SK-N-SH (cell line): Measurements from ENCODE around the gene GALNT4. TPM values are rescaled to one million over a fixed set of nuclear protein-coding genes. Genes with fewer than 3 reads are reported as not detected.

Source experiments
- CTCF ChIA-PET: fragments of 300-600, 350-600 bp; formaldehyde crosslinking; extraction: SDS; loops from one replicate; lab custom pipeline; 2021; lab: Yijun Ruan, JAX
- POLR2A ChIA-PET: fragments of 350-600 bp; sonication (Branson Sonifier 250); formaldehyde crosslinking; extraction: SDS; loops from one replicate; lab custom pipeline; 2020; ENCODE audit warnings: antibody characterized with exemption, inconsistent platforms; lab: Yijun Ruan, JAX
- DNase-seq: peaks from one replicate; pipeline ENCODE4 v3.0.0; 2012
- H2AFZ ChIP-seq: fragments of 200-600 bp; sonication (generic); 2 replicates; pipeline ENCODE4 v1.8.1; 2016; ENCODE audit warnings: antibody characterized with exemption, mild to moderate bottlenecking, low read depth
- H3F3A ChIP-seq: fragments of 200-600 bp; sonication (generic); replicated peaks from 2 replicates; pipeline ENCODE3; 2016; ENCODE audit warnings: antibody characterized with exemption, mild to moderate bottlenecking; ENCODE audit not compliant: insufficient read depth
- H3K27ac ChIP-seq, 2 experiments: fragments of 200-500 bp in 1 of 2; fragments of 200-600 bp in 1 of 2; sonication (Bioruptor generic) in 1 of 2; sonication (generic), shearing (Covaris generic) in 1 of 2; 2 replicates each; pipeline versions ENCODE4 v1.5.1 to v1.6.1; 2014 to 2016; ENCODE audit warnings: low read depth in 2 of 2, inconsistent platforms in 1 of 2, low read length in 1 of 2, mild to moderate bottlenecking in 1 of 2, mixed read lengths in 1 of 2
- H3K27me3 ChIP-seq: fragments of 200-600 bp; sonication (generic), shearing (Covaris generic); 2 replicates; pipeline ENCODE4 v1.6.1; 2016; ENCODE audit warnings: mixed run types; ENCODE audit not compliant: insufficient read depth
- H3K36me3 ChIP-seq, 2 experiments: fragments of 200-500 bp in 1 of 2; fragments of 200-600 bp in 1 of 2; sonication (Bioruptor generic) in 1 of 2; sonication (generic) in 1 of 2; replicated peaks in 1 of 2; 2 replicates each; pipeline versions ENCODE3 to v1.5.1; 2014 to 2016; ENCODE audit warnings: low read length in 1 of 2, mild to moderate bottlenecking in 1 of 2; ENCODE audit not compliant: insufficient read depth in 2 of 2, control insufficient read depth in 1 of 2
- H3K4me1 ChIP-seq, 2 experiments: fragments of 200-500 bp in 1 of 2; fragments of 200-600 bp in 1 of 2; sonication (Bioruptor generic) in 1 of 2; sonication (generic), shearing (Covaris generic) in 1 of 2; 2 replicates each; pipeline versions ENCODE4 v1.5.1 to v1.6.1; 2014 to 2016; ENCODE audit warnings: low read depth in 1 of 2, low read length in 1 of 2, mixed run types in 1 of 2; ENCODE audit not compliant: insufficient read depth in 2 of 2, control insufficient read depth in 1 of 2
- H3K4me2 ChIP-seq: fragments of 200-600 bp; sonication (generic), shearing (Covaris generic); 2 replicates; pipeline ENCODE4 v1.6.1; 2017; ENCODE audit warnings: mixed run types
- H3K4me3 ChIP-seq, 2 experiments: fragments of 200-500 bp in 1 of 2; fragments of 200-600 bp in 1 of 2; sonication (Bioruptor generic) in 1 of 2; sonication (generic), shearing (Covaris generic) in 1 of 2; 2 replicates each; pipeline versions ENCODE4 v1.5.1 to v1.8.1; 2014 to 2016; ENCODE audit warnings: low read depth in 2 of 2, inconsistent platforms in 1 of 2, low read length in 1 of 2, mild to moderate bottlenecking in 1 of 2, mixed read lengths in 1 of 2, moderate library complexity in 1 of 2
- H3K79me2 ChIP-seq: fragments of 200-600 bp; sonication (generic); 2 replicates; pipeline ENCODE4 v1.8.1; 2017; ENCODE audit warnings: mild to moderate bottlenecking; ENCODE audit not compliant: insufficient read depth
- H3K9ac ChIP-seq: fragments of 200-600 bp; sonication (generic); 2 replicates; pipeline ENCODE4 v1.6.1; 2017; ENCODE audit warnings: mixed run types
- H3K9me2 ChIP-seq: fragments of 200-600 bp; sonication (generic); 2 replicates; pipeline ENCODE4 v1.6.1; 2017; ENCODE audit warnings: mixed run types
- H3K9me3 ChIP-seq: fragments of 200-600 bp; sonication (generic); 2 replicates; pipeline ENCODE4 v1.6.1; 2017; ENCODE audit warnings: mixed run types, mild to moderate bottlenecking, moderate library complexity
- H4K20me1 ChIP-seq: fragments of 200-600 bp; sonication (generic); 2 replicates; pipeline ENCODE4 v1.6.1; 2017; ENCODE audit warnings: mild to moderate bottlenecking, mixed run types; ENCODE audit not compliant: insufficient read depth
- ELF1 ChIP-seq: IDR thresholded peaks from 2 replicates; pipeline ENCODE4 v1.4.0; 2012
- EP300 ChIP-seq, 2 experiments: IDR thresholded peaks; 2 replicates each; pipeline versions ENCODE4 v1.4.0 to v1.6.1; 2012; ENCODE audit warnings: borderline replicate concordance in 1 of 2, low read depth in 1 of 2, low read length in 1 of 2
- FOSL2 ChIP-seq: IDR thresholded peaks from 2 replicates; pipeline ENCODE4 v1.4.0; 2012; ENCODE audit warnings: low read depth, mild to moderate bottlenecking, moderate library complexity, borderline replicate concordance
- FOXJ3 ChIP-seq: sonication (generic); formaldehyde crosslinking; IDR thresholded peaks from 2 replicates; pipeline ENCODE4 v1.5.1; 2020; ENCODE audit warnings: mild to moderate bottlenecking, missing genetic modification reagents
- FOXM1 ChIP-seq: IDR thresholded peaks from 2 replicates; pipeline ENCODE4 v1.4.0; 2012; ENCODE audit warnings: low read depth, mild to moderate bottlenecking
- GABPA ChIP-seq: IDR thresholded peaks from 2 replicates; pipeline ENCODE4 v1.4.0; 2012; ENCODE audit warnings: low read depth, mild to moderate bottlenecking
- IRF3 ChIP-seq: fragments of 150-350 bp; IDR thresholded peaks from 2 replicates; pipeline ENCODE4 v1.6.1; 2016; ENCODE audit warnings: mild to moderate bottlenecking, low read depth, low read length
- MAX ChIP-seq: IDR thresholded peaks from 2 replicates; pipeline ENCODE4 v1.4.0; 2012; ENCODE audit warnings: low read depth
- MEF2A ChIP-seq: IDR thresholded peaks from 2 replicates; pipeline ENCODE4 v1.4.0; 2012; ENCODE audit warnings: low read depth, borderline replicate concordance
- MXI1 ChIP-seq: IDR thresholded peaks from 2 replicates; pipeline ENCODE4 v1.6.1; 2012; ENCODE audit warnings: mild to moderate bottlenecking, low read depth, low read length, improper control_type of control experiment
- NFIC ChIP-seq: IDR thresholded peaks from 2 replicates; pipeline ENCODE4 v1.4.0; 2012; ENCODE audit warnings: borderline replicate concordance
- NRF1 ChIP-seq: IDR thresholded peaks from 2 replicates; pipeline ENCODE4 v1.6.1; 2012; ENCODE audit warnings: low read depth, mild to moderate bottlenecking, low read length
- POLR2AphosphoS5 ChIP-seq: IDR thresholded peaks from 2 replicates; pipeline ENCODE4 v1.6.1; 2012; ENCODE audit warnings: low read depth, low read length
- RAD21 ChIP-seq: IDR thresholded peaks from 2 replicates; pipeline ENCODE4 v1.6.1; 2012; ENCODE audit warnings: mild to moderate bottlenecking, low read length
- SMC3 ChIP-seq: IDR thresholded peaks from 2 replicates; pipeline ENCODE4 v1.6.1; 2012; ENCODE audit warnings: low read depth, low read length, improper control_type of control experiment
- YY1 ChIP-seq: IDR thresholded peaks from 2 replicates; pipeline ENCODE4 v1.4.0; 2012; ENCODE audit warnings: low read depth, mild to moderate bottlenecking
- WGBS: methylation state at CpG from one replicate; pipeline ENCODE4 v1.1.6; 2017; ENCODE audit warnings: low lambda C conversion rate; 5-methylcytosine and 5-hydroxymethylcytosine counted together
- polyA plus RNA-seq, 3 experiments: library from polyadenylated mRNA; depleted of rRNA; stranded (reverse); fragments of >200 nt; gene quantifications; 2 replicates each; pipeline ENCODE4 v1.2.3, GENCODE V29; 2012
- TF ChIP-seq, protein P1 (sequence below): IDR thresholded peaks from 2 replicates; pipeline ENCODE4 v1.4.0; 2012; ENCODE audit warnings: low read depth, borderline replicate concordance
- TF ChIP-seq, protein P2 (sequence below): IDR thresholded peaks from 2 replicates; pipeline ENCODE4; 2012

GALNT4 gene
- polyA plus RNA-seq, 1 of the 3 experiments (the other 2 are of a cell fraction): 1.1 TPM

GRCh38 chr12:89501793-89502192 lies 22.8 kb downstream of the GALNT4 start:
- POLR2A ChIA-PET: no interaction called here
- no peak overlapping the region for H3K4me2 ChIP-seq

GRCh38 chr12:89499857-89500256 lies 24.7 kb downstream of the GALNT4 start:
- no peak overlapping the region for H3K4me2 ChIP-seq
- peaks cover 0 to 3% of the 10 kb centered on the region in 2 experiments for H3K36me3 ChIP-seq
- no peaks in the 10 kb centered on the region for H3K27me3 ChIP-seq
- no peaks in the 10 kb centered on the region for H3K9me3 ChIP-seq
- 97% methylated on average over 19 of the region's 19 CpGs for WGBS
- ChIA-PET CTCF (interaction anchor here (1.1 to 1.6 kb wide), 2 partner anchors 12 to 25 kb away, joined by 4 to 7 read pairs; partner anchors contain the start of gene GALNT4), POLR2A (no interaction called here)
- no peaks in the 10 kb centered on the region for H3K9me2 ChIP-seq
- DNase-seq: no peak
- H3F3A ChIP-seq: peaks cover 3% of the 10 kb centered on the region
- no peak overlapping the region for H2AFZ ChIP-seq
- H3K4me3 ChIP-seq: no peak overlapping the region
- H3K27ac ChIP-seq: no peak overlapping the region
- no peaks in the 10 kb centered on the region for H3K4me1 ChIP-seq
- H3K79me2 ChIP-seq: no peaks in the 10 kb centered on the region
- no peak overlapping the region for H3K9ac ChIP-seq
- no peaks in the 10 kb centered on the region for H4K20me1 ChIP-seq
- no peak for TF ChIP-seq RAD21

More at GRCh38 chr12:89501793-89502192, 22.8 kb downstream of the GALNT4 start:
- Histone ChIP-seq H4K20me1 (no peaks in the 10 kb centered on the region), H3K36me3 (peaks cover 0 to 3% of the 10 kb centered on the region in 2 experiments), H3K9ac (no peak overlapping the region), H3K4me3 (no peak overlapping the region), H3F3A (no peaks in the 10 kb centered on the region), H3K9me2 (no peaks in the 10 kb centered on the region), H3K27me3 (no peaks in the 10 kb centered on the region), H3K4me1 (no peaks in the 10 kb centered on the region), H2AFZ (no peak overlapping the region), H3K9me3 (no peaks in the 10 kb centered on the region), H3K79me2 (no peaks in the 10 kb centered on the region), H3K27ac (no peak overlapping the region)
- TF ChIP-seq FOXM1 (no peak), YY1 (no peak), MEF2A (no peak), RAD21 (no peak), NFIC (no peak), MAX (no peak), NRF1 (no peak), POLR2AphosphoS5 (no peak), SMC3 (no peak)
- TF ChIP-seq, protein P1, sequence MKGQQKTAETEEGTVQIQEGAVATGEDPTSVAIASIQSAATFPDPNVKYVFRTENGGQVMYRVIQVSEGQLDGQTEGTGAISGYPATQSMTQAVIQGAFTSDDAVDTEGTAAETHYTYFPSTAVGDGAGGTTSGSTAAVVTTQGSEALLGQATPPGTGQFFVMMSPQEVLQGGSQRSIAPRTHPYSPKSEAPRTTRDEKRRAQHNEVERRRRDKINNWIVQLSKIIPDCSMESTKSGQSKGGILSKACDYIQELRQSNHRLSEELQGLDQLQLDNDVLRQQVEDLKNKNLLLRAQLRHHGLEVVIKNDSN: no peak
- no peak for DNase-seq
- CTCF ChIA-PET: no interaction called here

DNA sequence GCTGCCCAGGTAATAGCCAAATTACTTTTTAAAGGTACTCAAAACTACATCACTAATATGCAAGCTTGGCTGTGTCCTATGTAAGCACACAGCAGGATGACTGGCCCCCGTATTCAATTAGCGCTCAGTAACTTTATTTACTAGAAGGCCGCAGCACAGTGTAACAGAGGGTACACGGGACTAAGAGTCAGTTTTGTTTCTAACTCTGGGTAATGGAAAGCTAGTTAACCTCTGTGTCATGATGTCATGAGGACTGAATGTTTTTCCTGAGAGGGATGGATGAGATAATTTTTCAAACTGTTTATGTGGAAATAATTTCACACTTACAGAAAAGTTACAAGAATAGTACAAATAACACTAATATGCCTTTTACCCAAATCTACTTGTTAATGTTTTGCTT lies 27.1 kb downstream of the GALNT4 start:
- peaks cover 3% of the 10 kb centered on the region for H3F3A ChIP-seq
- DNase-seq: no peak
- WGBS: 96% methylated on average over 4 of the region's 4 CpGs
- TF ChIP-seq NRF1 (no peak), EP300 (IDR thresholded peaks at IDR 0.05; ENCODE audit: borderline replicate concordance in 1 of 2, low read depth in 1 of 2, low read length in 1 of 2) (no peak), IRF3 (no peak), GABPA (no peak), MXI1 (no peak), RAD21 (no peak), ELF1 (no peak), MAX (no peak), FOXJ3 (CRISPR knock-in tag) (no peak), YY1 (no peak), FOSL2 (no peak), FOXM1 (no peak), MEF2A (no peak)
- TF ChIP-seq, protein P2, sequence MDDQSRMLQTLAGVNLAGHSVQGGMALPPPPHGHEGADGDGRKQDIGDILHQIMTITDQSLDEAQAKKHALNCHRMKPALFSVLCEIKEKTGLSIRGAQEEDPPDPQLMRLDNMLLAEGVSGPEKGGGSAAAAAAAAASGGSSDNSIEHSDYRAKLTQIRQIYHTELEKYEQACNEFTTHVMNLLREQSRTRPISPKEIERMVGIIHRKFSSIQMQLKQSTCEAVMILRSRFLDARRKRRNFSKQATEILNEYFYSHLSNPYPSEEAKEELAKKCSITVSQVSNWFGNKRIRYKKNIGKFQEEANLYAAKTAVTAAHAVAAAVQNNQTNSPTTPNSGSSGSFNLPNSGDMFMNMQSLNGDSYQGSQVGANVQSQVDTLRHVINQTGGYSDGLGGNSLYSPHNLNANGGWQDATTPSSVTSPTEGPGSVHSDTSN: no peak
- TF ChIP-seq, protein P1: no peak

More for the DNA sequence above, 27.1 kb downstream of the GALNT4 start:
- Histone ChIP-seq H4K20me1 (no peaks in the 10 kb centered on the region), H3K9me2 (no peaks in the 10 kb centered on the region), H3K9ac (no peak overlapping the region), H3K4me1 (no peaks in the 10 kb centered on the region), H3K36me3 (peaks cover 0 to 3% of the 10 kb centered on the region in 2 experiments), H3K9me3 (no peaks in the 10 kb centered on the region), H3K79me2 (no peaks in the 10 kb centered on the region), H3K27me3 (no peaks in the 10 kb centered on the region), H3K4me3 (no peak overlapping the region), H2AFZ (no peak overlapping the region), H3K4me2 (no peak overlapping the region), H3K27ac (no peak overlapping the region)
- CTCF ChIA-PET: interaction anchor here (0.7 to 1.1 kb wide), 4 partner anchors 39 to 480 kb away, joined by 3 to 4 read pairs (median 3); no protein-coding TSS in a partner anchor
- POLR2A ChIA-PET: no interaction called here
